HG03135 (cell line): ENCODE measurements around the gene SFXN5.

ENCODE experiments used
- ATAC-seq: cut with Tn5 transposase; IDR thresholded peaks from one replicate; pipeline ENCODE4 v1.9.1; 2021; ENCODE audit warnings: mild to moderate bottlenecking, moderate library complexity; ENCODE audit not compliant: unreplicated experiment

Gene SFXN5

DNA sequence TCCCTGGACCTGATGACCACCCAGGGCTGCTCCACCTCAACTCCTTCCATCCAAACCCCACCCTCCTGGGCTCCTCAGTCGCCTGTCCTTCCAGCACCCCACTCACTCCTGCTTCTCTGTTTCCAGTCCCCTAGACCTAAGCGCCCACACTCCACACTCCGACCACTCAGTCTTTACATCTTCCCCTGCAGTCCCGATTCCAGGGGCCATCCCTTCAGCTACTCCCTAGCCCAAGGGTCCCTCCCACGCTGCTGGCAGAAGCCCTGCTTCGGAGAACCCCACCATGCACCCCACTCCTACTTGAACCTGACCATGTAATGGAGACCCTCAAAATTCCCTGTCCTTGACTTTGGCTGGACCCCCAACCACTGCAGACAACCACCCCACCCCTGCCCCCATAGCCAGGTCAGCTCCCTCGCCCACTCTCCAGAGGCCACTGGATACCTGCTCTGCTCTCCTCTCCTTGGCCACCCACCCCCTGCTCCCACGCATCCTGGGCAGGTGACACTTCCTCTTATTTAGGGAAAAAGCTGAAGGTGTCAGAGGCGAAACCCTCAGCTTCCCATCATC lies 126.0 kb downstream of the SFXN5 start:
- ATAC-seq = no peak

- no peak for ATAC-seq
Observed at GRCh38 chr2:72944804-72945449, 126.6 kb downstream of the SFXN5 start.

DNA sequence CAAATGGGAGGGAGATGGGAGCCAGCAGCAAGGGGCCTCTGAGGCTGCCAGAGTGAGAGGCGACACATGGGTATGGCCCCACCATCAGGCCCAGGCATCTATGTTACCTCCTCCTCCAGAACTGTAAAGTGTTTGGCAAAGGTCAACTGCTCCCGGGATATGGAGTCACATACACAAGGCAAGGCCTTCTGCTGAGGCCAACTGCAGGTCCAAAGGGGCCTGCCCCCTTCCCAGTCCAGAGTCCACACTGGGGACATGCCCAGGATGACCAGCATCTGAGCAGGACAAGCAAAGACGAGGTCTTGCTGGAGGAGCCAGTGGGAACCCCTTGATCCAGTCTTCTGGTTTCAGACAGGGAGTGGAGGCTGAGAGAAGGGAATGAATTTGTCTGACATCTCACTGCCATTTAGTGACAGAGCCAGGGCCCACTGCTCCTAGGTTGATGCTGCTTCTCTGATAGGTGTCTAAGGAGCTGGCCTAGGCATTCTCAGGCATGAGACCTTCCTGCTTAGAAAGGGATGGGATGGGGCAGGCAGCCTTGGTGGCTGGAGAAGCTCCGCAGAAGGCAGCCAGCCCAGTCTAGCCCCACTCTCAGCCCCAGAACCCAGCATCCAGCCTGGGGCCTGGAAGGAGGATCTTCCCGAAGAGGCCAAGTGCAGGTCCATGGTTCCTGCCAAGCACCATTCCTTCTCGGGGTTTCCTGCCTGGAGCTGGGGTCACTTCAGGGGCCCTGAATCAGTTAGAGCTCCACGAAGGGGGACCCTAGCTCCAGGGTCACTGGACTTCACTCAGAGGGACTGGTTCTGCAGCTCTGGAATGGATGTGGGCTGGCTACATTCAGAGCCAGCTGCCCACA lies 127.7 kb downstream of the SFXN5 start:
- ATAC-seq = no peak

- ATAC-seq = no peak
Observed at GRCh38 chr2:72942881-72943418, 128.6 kb downstream of the SFXN5 start.

GRCh38 chr2:72942293-72942692 lies 129.2 kb downstream of the SFXN5 start:
- no peak for ATAC-seq

DNA sequence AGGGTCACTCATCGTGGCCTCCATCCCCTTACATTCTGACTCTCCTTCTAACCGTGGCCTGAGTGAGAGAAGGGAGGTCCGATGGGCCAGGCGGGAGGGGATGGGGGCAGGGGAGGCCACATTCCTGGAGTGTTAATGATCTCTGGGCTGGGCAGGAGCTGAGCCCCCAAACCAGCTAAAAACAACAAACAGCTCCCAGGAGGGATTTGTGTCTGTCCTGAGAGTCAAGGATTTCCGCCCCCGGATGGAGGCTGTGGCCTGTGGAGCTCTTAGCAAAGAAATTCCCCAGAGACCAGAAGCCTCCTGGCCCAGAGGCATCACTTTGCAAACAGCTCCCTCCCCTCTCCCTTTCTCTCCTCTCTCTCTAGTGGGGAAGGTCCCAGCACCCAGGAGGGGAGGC lies 130.7 kb downstream of the SFXN5 start:
- ATAC-seq = no peak

DNA sequence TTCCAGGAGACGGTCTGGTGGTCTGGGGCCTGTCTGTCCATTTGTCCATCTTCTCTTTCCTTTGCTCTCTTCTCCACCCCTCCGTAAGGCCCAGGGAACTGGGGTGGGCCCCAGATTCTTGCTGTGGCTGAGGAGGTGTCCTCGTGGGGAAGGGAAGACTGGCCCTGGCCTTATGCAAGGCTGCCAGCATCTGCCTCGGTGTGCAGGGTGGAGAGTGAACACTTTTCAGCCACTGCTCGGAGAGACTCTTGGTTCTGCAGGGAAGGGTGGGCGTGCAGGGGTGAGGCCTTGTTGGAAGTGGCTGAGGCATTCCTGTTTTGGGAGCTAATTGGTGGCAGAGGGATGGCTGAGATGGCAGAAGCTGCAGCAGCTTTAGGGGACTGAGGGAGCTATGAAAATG lies 131.2 kb downstream of the SFXN5 start:
- ATAC-seq = no peak

DNA sequence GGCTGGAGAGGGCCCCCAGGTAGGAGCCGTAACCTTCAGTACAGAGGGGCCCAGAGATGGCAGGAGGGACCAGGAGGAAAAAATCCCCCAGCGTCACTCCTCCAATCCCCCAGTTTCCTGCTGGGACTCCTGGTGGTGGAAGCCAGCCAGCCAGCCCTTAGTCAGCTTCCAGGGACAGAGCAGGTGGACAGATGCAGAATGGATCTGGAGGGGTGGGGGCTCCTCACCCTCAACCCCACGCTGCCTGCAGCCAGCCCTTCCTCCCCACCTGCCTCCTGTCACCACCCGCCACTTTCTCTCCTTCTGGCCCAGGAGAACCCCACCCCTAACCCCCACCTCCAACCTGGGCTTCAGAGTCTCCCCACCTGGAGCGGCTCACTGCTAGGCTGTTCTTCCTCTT lies 133.1 kb downstream of the SFXN5 start:
- no peak for ATAC-seq

GRCh38 chr2:72937356-72937669 lies 134.2 kb downstream of the SFXN5 start:
- no peak for ATAC-seq

- ATAC-seq = no peak
Observed at GRCh38 chr2:72936660-72937355, 134.7 kb downstream of the SFXN5 start.

- ATAC-seq = no peak
Observed at GRCh38 chr2:72935611-72935957, 135.9 kb downstream of the SFXN5 start.

DNA sequence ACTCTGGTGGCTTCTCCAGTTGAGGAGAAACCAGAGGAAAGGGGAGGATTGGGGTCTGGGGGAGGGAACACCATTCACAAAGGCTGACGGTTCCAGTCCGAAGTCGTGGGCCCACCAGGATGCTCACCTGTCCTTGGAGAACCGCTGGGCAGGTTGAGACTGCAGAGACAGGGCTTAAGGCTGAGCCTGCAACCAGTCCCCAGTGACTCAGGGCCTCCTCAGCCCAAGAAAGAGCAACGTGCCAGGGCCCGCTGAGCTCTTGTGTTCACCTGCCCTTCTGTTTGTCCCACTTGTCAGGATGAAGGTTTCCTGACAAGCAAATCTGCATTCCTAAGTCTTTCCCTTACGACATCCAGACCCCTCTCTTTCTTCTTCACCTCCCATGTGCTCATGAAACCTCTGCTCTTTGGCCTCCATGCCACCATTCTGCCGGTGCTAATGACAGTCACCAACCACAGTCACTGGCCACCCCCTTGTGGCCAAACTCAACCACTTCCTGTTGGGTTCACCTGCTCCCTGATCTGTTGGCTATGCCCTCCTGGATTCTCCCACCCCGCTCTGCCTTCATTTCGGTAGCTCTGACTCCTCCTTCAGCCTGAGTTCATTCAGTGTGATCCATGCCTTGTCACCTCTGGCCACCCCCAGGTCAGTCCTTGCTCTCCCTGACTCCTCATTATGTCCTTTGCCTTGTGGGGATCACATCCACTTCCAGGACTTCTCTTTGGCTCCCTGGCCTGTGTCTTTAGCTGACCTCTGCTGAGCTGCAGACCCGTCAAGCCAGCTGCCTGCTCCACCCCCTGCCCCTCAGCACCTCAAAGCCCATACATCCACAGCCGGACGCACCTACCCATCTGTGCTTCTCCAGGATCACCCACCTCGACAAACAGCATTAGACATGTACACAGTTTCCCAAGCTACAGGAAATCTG lies 136.6 kb downstream of the SFXN5 start:
- no peak for ATAC-seq

GRCh38 chr2:72933646-72934151 lies 137.8 kb downstream of the SFXN5 start:
- ATAC-seq = no peak

DNA sequence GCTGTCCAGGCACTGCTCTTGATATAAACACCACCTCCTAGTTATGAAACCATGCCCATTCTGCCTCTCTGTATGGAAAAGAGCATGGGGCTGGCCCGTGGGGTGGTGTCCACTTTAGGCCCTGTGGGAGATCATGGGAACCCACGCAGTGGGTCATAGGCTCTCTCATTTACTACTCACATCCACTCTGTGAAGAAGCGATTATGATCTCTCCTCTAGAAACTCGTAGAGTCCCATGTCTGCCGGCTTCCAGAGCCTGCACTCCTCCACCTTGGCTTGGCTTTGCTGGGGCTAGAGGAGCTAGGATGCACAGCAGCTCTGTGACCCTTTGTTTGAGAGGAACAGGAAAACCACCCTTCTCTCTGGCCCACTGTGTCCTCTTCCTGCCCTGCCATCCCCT lies 138.3 kb downstream of the SFXN5 start:
- no peak for ATAC-seq

DNA sequence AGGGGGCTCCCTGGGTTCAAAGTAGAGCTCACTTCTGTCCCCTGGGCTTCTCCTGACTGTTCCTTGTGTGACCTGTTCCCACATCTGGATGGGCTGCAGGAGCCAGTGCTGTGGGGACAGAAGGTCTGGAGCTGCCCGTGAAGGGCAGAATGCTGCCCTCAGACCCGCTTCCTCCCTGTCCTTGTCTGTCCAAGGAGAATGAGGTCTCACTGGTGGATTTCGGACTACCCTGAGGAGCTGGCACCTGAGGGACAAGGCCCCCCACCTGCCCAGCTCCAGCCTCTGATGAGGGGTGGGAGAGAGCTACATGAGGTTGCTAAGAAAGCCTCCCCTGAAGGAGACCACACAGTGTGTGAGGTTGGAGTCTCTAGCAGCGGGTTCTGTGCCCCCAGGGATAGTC lies 138.7 kb downstream of the SFXN5 start:
- no peak for ATAC-seq

DNA sequence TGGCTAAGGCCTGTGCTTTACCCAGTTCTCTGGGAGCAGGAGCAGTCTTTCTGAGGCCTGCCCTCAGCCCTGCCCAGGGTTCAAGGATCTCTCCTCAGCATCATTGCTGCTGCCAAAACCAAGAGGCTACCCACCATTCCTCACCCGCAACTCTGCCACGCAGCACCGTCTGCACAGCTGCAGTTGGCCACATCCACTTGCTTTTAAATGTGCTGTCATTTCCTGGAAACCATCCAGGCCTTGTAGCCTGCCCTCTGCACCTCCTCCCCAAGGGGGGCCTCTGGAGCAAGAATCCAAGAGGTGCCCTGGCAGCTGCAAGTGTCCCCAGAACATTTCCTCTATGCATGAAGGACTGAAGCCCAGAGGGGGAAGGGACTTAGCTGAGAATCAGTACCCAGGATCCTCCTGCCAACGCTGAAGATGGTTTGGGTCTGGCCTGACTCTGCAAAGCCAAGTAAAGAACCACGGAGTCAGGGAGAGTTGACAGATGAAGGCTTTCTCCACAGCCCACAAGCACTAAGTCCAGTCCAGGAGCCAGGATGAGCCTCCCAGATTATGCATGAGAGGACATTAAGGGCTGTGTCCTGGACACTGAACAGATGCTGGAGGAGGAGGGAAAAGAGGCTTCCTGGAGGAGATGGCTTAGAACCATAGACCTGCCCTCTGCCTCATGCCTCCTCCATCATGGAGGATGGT lies 139.3 kb downstream of the SFXN5 start:
- no peak for ATAC-seq

DNA sequence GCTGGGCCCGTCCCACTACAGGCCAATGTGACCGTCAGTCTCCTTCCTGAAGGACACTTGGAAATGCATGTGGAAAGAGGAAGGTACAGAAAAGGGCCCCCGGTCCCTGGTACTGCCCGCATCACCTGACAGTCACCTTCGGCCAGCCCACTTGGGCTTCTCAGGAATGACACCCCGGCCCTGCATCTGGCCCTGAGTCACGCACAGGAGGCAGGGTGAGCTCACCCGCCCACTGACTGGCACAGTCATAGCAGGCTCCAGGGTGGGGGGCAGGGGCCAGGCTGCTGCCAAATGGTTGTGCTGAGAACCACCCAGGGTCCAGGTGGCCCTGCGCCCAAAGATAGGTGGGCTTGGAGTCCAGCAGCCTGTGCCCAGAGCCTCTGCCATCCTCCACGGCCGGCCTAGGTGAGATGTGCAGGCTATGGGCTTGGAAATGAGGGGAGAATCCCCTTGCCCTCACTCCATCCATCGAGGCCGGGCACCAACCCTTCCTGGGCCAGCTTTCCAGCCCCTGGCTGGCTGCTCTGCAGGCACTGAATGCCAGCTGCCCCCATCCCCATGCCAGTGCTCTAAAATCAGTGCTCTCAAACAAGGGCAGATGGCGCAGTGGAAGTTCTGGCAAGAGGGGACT lies 140.1 kb downstream of the SFXN5 start:
- no peak for ATAC-seq

GRCh38 chr2:72929010-72929409 lies 142.5 kb downstream of the SFXN5 start:
- no peak for ATAC-seq
